Sigmoid colon (tissue), 4 donors: Measurements from ENCODE around the gene LPCAT2.

ENCODE experiments used
- POLR2AphosphoS5 ChIP-seq, 4 donors: sonication (generic); formaldehyde crosslinking; IDR thresholded peaks; one replicate each; pipeline ENCODE4 v1.6.1; 2017; ENCODE audit warnings: antibody characterized with exemption in 4 of 4
- TF ChIP-seq, protein P1 (sequence below), 4 experiments: fragments of 450-650 bp in 3 of 4; fragments of 200-600 bp in 1 of 4; IDR thresholded peaks; one replicate each; pipeline ENCODE4 v1.5.1; 2016 to 2019; ENCODE audit warnings: antibody characterized with exemption in 4 of 4, mild to moderate bottlenecking in 3 of 4, moderate library complexity in 2 of 4

DNA sequence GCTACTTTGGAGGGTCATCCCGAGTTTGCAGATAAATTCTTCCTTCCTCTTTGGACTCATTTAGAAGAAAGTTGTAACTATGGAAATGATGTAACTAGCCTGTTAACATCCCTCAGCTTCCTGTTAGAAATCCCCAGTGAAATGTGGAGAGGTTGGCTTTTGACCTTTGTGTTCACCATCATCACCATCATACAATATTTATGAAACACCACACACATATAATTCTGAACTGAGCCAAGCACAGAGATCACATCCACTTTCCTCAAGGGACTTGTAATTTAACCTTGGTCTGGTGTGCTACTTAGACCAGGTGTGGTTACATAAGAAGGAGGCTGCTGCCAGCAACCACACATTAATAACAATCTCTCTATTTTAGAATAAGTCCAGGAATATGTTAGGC is 60.2 kb downstream of the LPCAT2 start:
- TF ChIP-seq, protein P1, sequence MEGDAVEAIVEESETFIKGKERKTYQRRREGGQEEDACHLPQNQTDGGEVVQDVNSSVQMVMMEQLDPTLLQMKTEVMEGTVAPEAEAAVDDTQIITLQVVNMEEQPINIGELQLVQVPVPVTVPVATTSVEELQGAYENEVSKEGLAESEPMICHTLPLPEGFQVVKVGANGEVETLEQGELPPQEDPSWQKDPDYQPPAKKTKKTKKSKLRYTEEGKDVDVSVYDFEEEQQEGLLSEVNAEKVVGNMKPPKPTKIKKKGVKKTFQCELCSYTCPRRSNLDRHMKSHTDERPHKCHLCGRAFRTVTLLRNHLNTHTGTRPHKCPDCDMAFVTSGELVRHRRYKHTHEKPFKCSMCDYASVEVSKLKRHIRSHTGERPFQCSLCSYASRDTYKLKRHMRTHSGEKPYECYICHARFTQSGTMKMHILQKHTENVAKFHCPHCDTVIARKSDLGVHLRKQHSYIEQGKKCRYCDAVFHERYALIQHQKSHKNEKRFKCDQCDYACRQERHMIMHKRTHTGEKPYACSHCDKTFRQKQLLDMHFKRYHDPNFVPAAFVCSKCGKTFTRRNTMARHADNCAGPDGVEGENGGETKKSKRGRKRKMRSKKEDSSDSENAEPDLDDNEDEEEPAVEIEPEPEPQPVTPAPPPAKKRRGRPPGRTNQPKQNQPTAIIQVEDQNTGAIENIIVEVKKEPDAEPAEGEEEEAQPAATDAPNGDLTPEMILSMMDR (IDR thresholded peaks at IDR 0.05) = no peak
- no peak for TF ChIP-seq POLR2AphosphoS5 (IDR thresholded peaks at IDR 0.05)
